HG02610 (cell line): ENCODE measurements around the gene GINM1.

Experiments
- ATAC-seq: cut with Tn5 transposase; IDR thresholded peaks from one replicate; pipeline ENCODE4 v1.9.1; 2021; ENCODE audit warnings: mild to moderate bottlenecking, moderate library complexity; ENCODE audit not compliant: unreplicated experiment

The GINM1 gene

DNA sequence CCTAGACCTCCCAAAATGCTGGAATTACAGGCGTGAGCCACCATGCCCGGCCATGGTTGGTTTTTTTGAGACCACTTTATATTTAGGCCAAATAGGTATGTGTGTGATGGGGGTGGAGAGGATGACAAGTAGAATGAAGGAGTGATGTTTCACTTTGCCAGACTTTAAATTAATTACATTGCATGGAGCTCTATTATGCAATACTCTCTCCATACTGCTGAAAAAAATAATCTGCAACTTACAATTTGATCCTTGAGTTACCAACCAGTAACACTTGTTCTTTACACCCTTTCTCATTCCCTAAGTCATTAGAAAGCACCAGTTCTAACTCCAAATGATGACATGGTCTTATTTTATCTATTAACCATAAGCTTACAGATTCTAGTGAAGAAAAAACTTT, 26.8 kb downstream of the GINM1 start:
- ATAC-seq = no peak

DNA sequence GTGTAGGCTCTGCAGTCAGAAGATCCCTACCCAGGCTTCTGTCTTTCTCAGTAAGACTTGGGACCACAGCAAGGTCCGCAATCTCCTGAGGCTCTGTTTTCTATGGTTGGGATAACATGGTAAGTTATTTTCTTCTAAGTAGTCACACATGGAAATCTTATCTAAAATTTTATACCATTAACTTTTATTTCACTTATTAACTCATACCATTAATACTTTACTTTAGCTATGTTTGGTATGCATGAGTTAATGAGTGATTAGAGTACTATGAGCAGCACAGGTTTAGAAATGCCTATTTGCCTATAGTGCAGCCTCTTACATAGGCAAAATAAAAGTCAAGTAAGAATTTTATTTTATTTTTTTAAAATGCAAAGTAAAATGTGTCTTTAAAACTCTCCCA, 27.2 kb downstream of the GINM1 start:
- ATAC-seq = no peak

GRCh38 chr6:149600508-149600907, 34.3 kb downstream of the GINM1 start:
- ATAC-seq = no peak

- peak; percentile 90 for ATAC-seq
These were observed 42.3 kb downstream of the GINM1 start for GRCh38 chr6:149608381-149608982.

GRCh38 chr6:149614337-149614736, 48.2 kb downstream of the GINM1 start:
- ATAC-seq = no peak

- ATAC-seq = no peak
These were observed 49.6 kb downstream of the GINM1 start for GRCh38 chr6:149615805-149616204.

DNA sequence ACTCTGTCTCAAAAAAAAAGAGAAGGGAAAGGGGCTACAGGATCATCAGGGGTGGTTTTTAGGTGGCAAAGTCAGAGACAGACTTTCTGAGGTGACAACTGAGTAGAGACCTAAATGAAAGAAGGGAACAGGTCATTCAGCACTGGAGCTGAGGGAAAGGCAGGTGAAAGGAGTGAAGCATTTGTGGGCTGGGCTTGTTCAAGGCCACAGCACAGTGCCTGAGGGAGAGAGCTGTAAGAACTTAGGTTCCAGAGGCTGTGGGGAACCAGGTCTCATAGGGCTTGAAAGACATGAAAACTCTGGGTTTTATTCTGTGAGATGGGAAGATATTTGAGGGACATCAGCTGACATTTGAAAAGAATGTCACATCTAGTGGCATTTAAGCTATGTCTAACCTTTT, 61.5 kb downstream of the GINM1 start:
- ATAC-seq = no peak

DNA sequence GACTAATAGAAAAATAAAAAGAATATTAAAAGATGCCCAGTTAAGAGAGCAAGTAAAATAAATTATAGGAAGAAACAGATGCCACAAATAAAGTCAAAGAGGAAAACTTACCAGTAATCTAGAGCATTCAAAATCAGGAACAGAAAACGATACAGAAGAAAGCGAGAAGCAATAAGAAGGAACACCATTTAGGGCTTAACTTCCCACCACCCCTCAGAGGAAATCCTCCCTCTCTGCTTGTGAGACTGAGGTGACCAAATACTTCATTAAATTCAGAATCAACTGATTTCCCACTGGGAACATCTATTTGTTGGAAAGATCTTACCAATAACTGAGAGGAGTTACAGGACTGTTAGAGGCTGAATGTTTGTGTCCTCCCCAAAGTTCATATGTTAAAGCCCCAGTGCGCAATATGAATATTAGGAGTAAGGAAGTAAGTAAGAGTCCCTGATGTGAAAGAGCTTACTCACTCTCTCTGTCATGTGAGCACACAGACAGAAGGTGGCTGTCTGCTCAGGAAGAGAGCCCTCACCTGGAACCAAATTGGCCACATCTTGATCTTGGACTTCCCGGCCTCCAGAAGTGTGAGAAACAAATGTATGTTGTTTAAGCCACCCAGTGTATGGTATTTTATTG, 62.8 kb downstream of the GINM1 start:
- ATAC-seq = peak; percentile 95

DNA sequence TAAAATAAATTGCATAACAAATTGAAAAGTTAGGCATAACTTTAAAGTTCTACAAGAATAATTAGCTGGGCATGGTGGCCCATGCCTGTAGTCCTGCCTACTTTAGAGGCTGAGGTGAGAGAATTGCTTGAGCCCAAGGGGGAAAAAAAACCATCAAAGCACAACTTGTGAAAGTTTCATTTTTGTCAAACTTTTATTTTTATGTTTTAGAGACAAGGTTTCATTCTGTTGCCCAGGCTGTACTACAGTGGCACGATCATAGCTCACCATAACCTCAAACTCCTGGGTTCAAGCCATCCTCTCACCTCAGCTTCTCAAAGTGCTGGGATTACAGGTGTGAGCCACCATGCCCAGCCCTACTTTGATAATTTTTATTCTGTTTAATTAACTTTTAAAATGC, 68.1 kb downstream of the GINM1 start:
- no peak for ATAC-seq

DNA sequence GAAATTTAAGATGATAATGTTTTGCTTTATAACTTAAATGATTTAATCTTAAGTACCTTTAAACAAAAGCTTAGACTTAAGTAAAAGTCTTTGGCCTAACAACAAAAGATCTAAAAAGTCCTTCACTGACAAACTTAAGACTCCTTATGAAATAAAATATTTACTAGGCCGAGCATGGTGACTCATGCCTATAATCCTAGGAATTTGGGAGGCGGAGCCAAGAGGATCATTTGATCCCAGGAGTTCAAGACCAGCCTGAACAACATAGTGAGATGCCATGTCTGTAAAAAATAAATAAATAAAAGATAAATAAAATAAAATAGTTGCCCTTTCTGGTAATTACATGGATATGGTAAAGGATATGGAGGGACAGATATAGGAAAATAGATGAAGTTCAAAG, 69.9 kb downstream of the GINM1 start:
- no peak for ATAC-seq
